Measurements from ENCODE around the gene KDM4B. TPM values are rescaled to one million over a fixed set of nuclear protein-coding genes. Genes with fewer than 3 reads are reported as not detected.

The KDM4B gene
- total and polyA plus RNA-seq, 10 of the 15 experiments (the other 5 are each of a cell fraction or from before 2014, with no cell fraction given), result 0.47 to 49.6 (median 16.2) TPM

DNA sequence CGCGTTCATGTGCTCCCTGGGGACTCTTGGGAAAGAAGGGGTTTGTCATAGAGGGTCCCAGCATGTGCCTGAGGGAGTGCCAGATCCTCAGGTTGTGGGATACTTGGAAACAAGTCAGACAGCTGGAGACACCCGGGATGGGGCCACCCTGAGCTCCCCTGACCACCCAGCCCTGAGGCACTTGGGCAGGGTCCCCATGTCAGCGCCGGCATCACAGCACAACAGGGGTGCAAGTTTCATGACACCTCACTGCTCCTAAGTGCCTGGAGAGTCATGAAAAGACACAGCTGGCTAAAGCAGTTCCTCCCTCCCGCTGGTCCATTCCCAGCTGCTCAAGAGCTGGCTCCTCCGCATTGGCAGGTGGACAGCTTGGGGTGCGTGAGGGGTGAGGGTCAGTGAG is 102.7 kb downstream of the KDM4B start:
- in situ Hi-C loops (cut with MboI), result no loop called here
- H3K9me3 ChIP-seq (replicated peaks; ENCODE audit: control insufficient read depth, insufficient read depth, low read length), result no peaks in the 10 kb centered on the region
- H2AFZ ChIP-seq (ENCODE audit: control insufficient read depth, low read depth, low read length), result no peak overlapping the region
- H3K27me3 ChIP-seq (replicated peaks in 1 of 2; ENCODE audit: control insufficient read depth in 2 of 2, insufficient read depth in 2 of 2, low read length in 1 of 2), result no peaks in the 10 kb centered on the region
- H3K4me1 ChIP-seq (ENCODE audit: control insufficient read depth, insufficient read depth, low read length), result no peaks in the 10 kb centered on the region
- H3K9ac ChIP-seq (ENCODE audit: control insufficient read depth, insufficient read depth, low read length), result no peak overlapping the region
- ChIA-PET RAD21 (ENCODE audit: unreplicated experiment) (interaction anchor here (0.5 kb wide), 1 partner anchor 32 kb away, joined by 3 read pairs; no protein-coding TSS in a partner anchor), POLR2A (no interaction called here), CTCF (no interaction called here), SMC1A (ENCODE audit: uncharacterized antibody, unreplicated experiment) (no interaction called here)
- H3K4me3 ChIP-seq, result no peak overlapping the region
- no peak for DNase-seq (ENCODE audit: low read depth, low spot score)
- H3K79me2 ChIP-seq (ENCODE audit: control insufficient read depth, insufficient read depth, low read length), result no peaks in the 10 kb centered on the region
- peaks cover 0 to 4% of the 10 kb centered on the region in 2 experiments; a peak in 3 of 4 replicates for H3K36me3 ChIP-seq (ENCODE audit: control insufficient read depth in 2 of 2, insufficient read depth in 2 of 2, low read length in 1 of 2)
- no TSS peak for BruUV-seq (replicated peaks)
- no peak for ATAC-seq
- WGBS (ENCODE audit: insufficient coverage, insufficient replicate concordance, low lambda C conversion rate, missing lambda C conversion rate), result 82% methylated on average over 8 of the region's 8 CpGs
- no peak overlapping the region for H3K27ac ChIP-seq (ENCODE audit: control insufficient read depth, insufficient read depth)
- H3K4me2 ChIP-seq (ENCODE audit: control insufficient read depth, insufficient read depth), result no peak overlapping the region
- no peaks in the 10 kb centered on the region; the same call in 1 of the 2 replicates for H4K20me1 ChIP-seq (ENCODE audit: control insufficient read depth, insufficient read depth)
- TF ChIP-seq PRDM15 (CRISPR knock-in tag; IDR thresholded peaks at IDR 0.05), result no peak
- no peak for TF ChIP-seq ZNF622 (IDR thresholded peaks at IDR 0.05)
- no peak for TF ChIP-seq KLF5 (IDR thresholded peaks at IDR 0.05; ENCODE audit: partially characterized antibody)
- no peak for TF ChIP-seq EED (IDR thresholded peaks at IDR 0.05; ENCODE audit: low read depth)
- no peak for TF ChIP-seq MYB (IDR thresholded peaks at IDR 0.05; ENCODE audit: borderline replicate concordance, low read depth, low read length)
- no peak for TF ChIP-seq EP300 (IDR thresholded peaks at IDR 0.05; ENCODE audit: borderline replicate concordance in 1 of 2, control insufficient read depth in 1 of 2, low read depth in 2 of 2, low read length in 2 of 2)
- TF ChIP-seq CUX1 (IDR thresholded peaks at IDR 0.05; ENCODE audit: insufficient replicate concordance, low read depth, low read length), result no peak
- no peak for TF ChIP-seq JUNB (IDR thresholded peaks at IDR 0.05)
- TF ChIP-seq CEBPB (IDR thresholded peaks at IDR 0.05; ENCODE audit: borderline replicate concordance in 1 of 2, low read depth in 2 of 2, low read length in 2 of 2), result no peak
- no peak for TF ChIP-seq ZSCAN29 (IDR thresholded peaks at IDR 0.05)
- TF ChIP-seq, protein P1, sequence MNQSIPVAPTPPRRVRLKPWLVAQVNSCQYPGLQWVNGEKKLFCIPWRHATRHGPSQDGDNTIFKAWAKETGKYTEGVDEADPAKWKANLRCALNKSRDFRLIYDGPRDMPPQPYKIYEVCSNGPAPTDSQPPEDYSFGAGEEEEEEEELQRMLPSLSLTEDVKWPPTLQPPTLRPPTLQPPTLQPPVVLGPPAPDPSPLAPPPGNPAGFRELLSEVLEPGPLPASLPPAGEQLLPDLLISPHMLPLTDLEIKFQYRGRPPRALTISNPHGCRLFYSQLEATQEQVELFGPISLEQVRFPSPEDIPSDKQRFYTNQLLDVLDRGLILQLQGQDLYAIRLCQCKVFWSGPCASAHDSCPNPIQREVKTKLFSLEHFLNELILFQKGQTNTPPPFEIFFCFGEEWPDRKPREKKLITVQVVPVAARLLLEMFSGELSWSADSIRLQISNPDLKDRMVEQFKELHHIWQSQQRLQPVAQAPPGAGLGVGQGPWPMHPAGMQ (IDR thresholded peaks at IDR 0.05; ENCODE audit: borderline replicate concordance), result no peak
- no peak for TF ChIP-seq STAT3 (IDR thresholded peaks at IDR 0.05; ENCODE audit: low read depth, low read length)
- TF ChIP-seq TCF12 (IDR thresholded peaks at IDR 0.05; ENCODE audit: low read depth, low read length), result no peak
- no peak for TF ChIP-seq TAF1 (IDR thresholded peaks at IDR 0.05; ENCODE audit: borderline replicate concordance, low read depth, low read length)
- no peak for TF ChIP-seq RB1 (IDR thresholded peaks at IDR 0.05; ENCODE audit: borderline replicate concordance)
- FAIRE-seq, result no peak
- intact Hi-C loops (cut with micrococcal nuclease; ENCODE audit: unreplicated experiment), result no loop called here

Measured in GM12878 (cell line).